Prostate gland (tissue), 2 donors: ENCODE results near the gene APBB3. TPM values are rescaled to one million over a fixed set of nuclear protein-coding genes. Genes with fewer than 3 reads are reported as not detected.
"Not testable (repeated sequence)": the region's sequence is repeated elsewhere in the genome, so short reads cannot be mapped to it uniquely, and the experiment has no call there.

ENCODE experiments used
- DNase-seq: peaks from one replicate; pipeline ENCODE4 v3.0.0-alpha.2; 2019; ENCODE audit warnings: low spot score
- H3K27ac ChIP-seq, 2 donors: fragments of 200-600 bp; sonication (generic); 2 replicates each; pipeline ENCODE4 v1.5.1; 2017 to 2019
- H3K27me3 ChIP-seq: fragments of 200-600 bp; sonication (generic); replicated peaks from 2 replicates; pipeline ENCODE4 v1.5.1; 2019; ENCODE audit not compliant: insufficient read depth
- H3K36me3 ChIP-seq, 2 donors: fragments of 200-600 bp; sonication (generic); 1 replicate in 1 of 2; 2 replicates in 1 of 2; pipeline versions ENCODE4 v1.5.1 to v1.8.1; 2017 to 2019
- H3K4me1 ChIP-seq: fragments of 200-600 bp; sonication (generic); replicated peaks from 2 replicates; pipeline ENCODE4 v1.5.1; 2019
- H3K4me3 ChIP-seq, 2 donors: fragments of 200-600 bp; sonication (generic); 2 replicates each; pipeline ENCODE4 v1.5.1; 2017 to 2019
- H3K9me3 ChIP-seq: fragments of 200-600 bp; sonication (generic); 2 replicates; pipeline ENCODE4 v1.5.1; 2017
- POLR2A ChIP-seq: fragments of 450-650 bp; IDR thresholded peaks from one replicate; pipeline ENCODE4 v1.6.1; 2016; ENCODE audit warnings: antibody characterized with exemption, mild to moderate bottlenecking
- POLR2AphosphoS5 ChIP-seq: sonication (generic); formaldehyde crosslinking; IDR thresholded peaks from one replicate; pipeline ENCODE4 v1.6.1; 2017; ENCODE audit warnings: antibody characterized with exemption
- WGBS: methylation state at CpG from one replicate; pipeline ENCODE4 v1.1.5; 2018; 5-methylcytosine and 5-hydroxymethylcytosine counted together
- intact Hi-C: fragments of 100-400 bp; cut with DNase I; formaldehyde crosslinking; loops from one replicate; pipeline ENCODE4 v1.14.2; 2022
- total RNA-seq, 2 donors: library from RNA; depleted of rRNA; stranded (reverse); fragments of >200 nt; gene quantifications; one replicate each; pipeline ENCODE4 v1.1.0, GENCODE V29; 2016
- TF ChIP-seq, protein P1 (sequence below), 4 experiments: fragments of 200-600 bp in 2 of 4; fragments of 450-650 bp in 2 of 4; sonication (generic) in 2 of 4; IDR thresholded peaks; 1 replicate in 3 of 4; 2 replicates in 1 of 4; pipeline ENCODE4 v1.5.1; 2016 to 2019; ENCODE audit warnings: antibody characterized with exemption in 4 of 4, mild to moderate bottlenecking in 2 of 4, moderate library complexity in 2 of 4

The APBB3 gene
- total RNA-seq, 2 donors from 2014 or later, result 23.7 to 70.7 TPM

GRCh38 chr5:140591747-140592372, 27.5 kb upstream of the APBB3 start:
- WGBS, result 77% methylated on average over 5 of the region's 5 CpGs
- no peak overlapping the region for H3K27ac ChIP-seq
- H3K27me3 ChIP-seq, result no peaks in the 10 kb centered on the region
- no peak overlapping the region for H3K4me3 ChIP-seq
- TF ChIP-seq, protein P1, sequence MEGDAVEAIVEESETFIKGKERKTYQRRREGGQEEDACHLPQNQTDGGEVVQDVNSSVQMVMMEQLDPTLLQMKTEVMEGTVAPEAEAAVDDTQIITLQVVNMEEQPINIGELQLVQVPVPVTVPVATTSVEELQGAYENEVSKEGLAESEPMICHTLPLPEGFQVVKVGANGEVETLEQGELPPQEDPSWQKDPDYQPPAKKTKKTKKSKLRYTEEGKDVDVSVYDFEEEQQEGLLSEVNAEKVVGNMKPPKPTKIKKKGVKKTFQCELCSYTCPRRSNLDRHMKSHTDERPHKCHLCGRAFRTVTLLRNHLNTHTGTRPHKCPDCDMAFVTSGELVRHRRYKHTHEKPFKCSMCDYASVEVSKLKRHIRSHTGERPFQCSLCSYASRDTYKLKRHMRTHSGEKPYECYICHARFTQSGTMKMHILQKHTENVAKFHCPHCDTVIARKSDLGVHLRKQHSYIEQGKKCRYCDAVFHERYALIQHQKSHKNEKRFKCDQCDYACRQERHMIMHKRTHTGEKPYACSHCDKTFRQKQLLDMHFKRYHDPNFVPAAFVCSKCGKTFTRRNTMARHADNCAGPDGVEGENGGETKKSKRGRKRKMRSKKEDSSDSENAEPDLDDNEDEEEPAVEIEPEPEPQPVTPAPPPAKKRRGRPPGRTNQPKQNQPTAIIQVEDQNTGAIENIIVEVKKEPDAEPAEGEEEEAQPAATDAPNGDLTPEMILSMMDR (IDR thresholded peaks at IDR 0.05), result no peak
- TF ChIP-seq POLR2AphosphoS5 (no peak), POLR2A (no peak)
- H3K9me3 ChIP-seq, result no peaks in the 10 kb centered on the region
- intact Hi-C loops, result no loop called here
- DNase-seq, result no peak
- H3K4me1 ChIP-seq, result no peaks in the 10 kb centered on the region
- H3K36me3 ChIP-seq, result no peaks in the 10 kb centered on the region

DNA sequence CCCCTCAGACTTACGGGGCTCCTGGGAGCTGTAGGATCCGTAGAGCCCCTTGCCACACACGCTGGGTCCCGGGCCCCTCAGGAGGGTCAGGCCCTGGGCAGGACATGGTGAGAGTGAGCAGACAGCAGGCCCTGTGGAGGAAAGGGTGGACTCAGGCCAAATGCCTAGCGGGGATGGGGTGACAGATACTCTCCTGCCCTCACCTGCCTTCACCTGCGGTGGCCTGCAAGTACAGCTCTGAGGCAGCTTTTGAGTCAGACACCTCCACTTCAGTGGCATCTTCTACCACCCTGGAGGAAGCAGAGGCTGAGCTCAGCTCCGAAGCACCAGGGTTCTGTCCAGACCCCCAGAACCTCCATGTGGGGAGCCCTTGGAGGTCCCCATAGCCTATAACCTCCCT, 26.5 kb upstream of the APBB3 start:
- Histone ChIP-seq H3K4me3 (no peak overlapping the region), H3K27ac (no peak overlapping the region), H3K36me3 (no peaks in the 10 kb centered on the region), H3K9me3 (no peaks in the 10 kb centered on the region), H3K4me1 (no peaks in the 10 kb centered on the region), H3K27me3 (no peaks in the 10 kb centered on the region)
- DNase-seq, result no peak
- WGBS, result 76% methylated on average over 7 of the region's 7 CpGs
- intact Hi-C loops, result no loop called here
- no peak for TF ChIP-seq POLR2A
- TF ChIP-seq, protein P1 (IDR thresholded peaks at IDR 0.05), result no peak
- TF ChIP-seq POLR2AphosphoS5, result no peak

DNA sequence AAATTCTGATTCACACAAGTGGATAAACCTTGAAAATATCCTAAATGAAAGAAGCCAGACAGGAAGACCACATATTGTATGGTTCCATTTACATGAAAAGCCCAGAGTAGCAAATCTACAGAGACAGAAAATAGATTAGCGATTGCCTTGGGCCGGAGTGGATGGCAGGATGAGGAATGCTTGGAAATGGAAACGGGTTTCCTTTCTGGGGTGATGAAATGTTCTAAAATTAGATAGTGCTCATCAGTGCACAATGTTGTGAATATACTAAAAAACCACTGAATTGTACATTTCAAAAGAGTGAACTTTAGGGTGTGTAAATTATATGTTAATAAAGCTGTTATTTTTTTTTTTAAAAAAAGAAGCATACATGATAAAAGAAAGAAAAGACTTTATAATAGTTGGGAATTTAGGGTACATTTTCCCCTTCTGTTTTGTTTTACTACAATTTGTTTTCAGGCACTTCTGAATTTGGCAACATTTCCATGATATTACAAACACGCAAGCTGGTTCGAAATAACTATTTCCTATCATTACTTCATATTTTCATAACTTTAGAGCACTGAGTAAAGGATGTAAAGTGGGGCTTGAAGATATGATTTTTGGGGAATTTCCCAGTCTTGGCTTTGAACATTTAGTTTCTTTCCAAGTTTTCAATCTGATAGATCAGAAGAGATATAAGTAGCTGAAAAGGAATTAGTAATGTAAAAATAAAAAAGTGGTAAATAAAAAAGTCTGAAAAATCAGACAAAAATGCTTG, 24.1 kb upstream of the APBB3 start:
- WGBS, result 69% methylated on average over 5 of the region's 5 CpGs
- Histone ChIP-seq H3K27ac (no peak overlapping the region), H3K4me3 (no peak overlapping the region), H3K36me3 (no peaks in the 10 kb centered on the region), H3K9me3 (no peaks in the 10 kb centered on the region), H3K4me1 (no peaks in the 10 kb centered on the region), H3K27me3 (no peaks in the 10 kb centered on the region)
- DNase-seq, result no peak
- TF ChIP-seq, protein P1 (IDR thresholded peaks at IDR 0.05), result no peak
- TF ChIP-seq POLR2A (no peak), POLR2AphosphoS5 (no peak)
- intact Hi-C loops, result no loop called here

- intact Hi-C loops, result no loop called here
- WGBS, result 100% methylated on average over 1 of the region's 1 CpG
Measured at GRCh38 chr5:140587495-140587894, 23.1 kb upstream of the APBB3 start.

GRCh38 chr5:140579188-140579747, 14.9 kb upstream of the APBB3 start:
- H3K27me3 ChIP-seq, H3K4me3 ChIP-seq, intact Hi-C loops, H3K4me1 ChIP-seq, H3K27ac ChIP-seq, H3K36me3 ChIP-seq, H3K9me3 ChIP-seq, DNase-seq: not testable (repeated sequence)
- WGBS, result 89% methylated on average over 6 of the region's 6 CpGs

More at GRCh38 chr5:140587495-140587894, 23.1 kb upstream of the APBB3 start:
- H3K36me3 ChIP-seq, result no peaks in the 10 kb centered on the region
- H3K9me3 ChIP-seq, result no peaks in the 10 kb centered on the region
- no peak for DNase-seq
- no peak overlapping the region for H3K27ac ChIP-seq
- H3K4me1 ChIP-seq, result no peaks in the 10 kb centered on the region
- no peaks in the 10 kb centered on the region for H3K27me3 ChIP-seq
- TF ChIP-seq POLR2AphosphoS5, result no peak
- TF ChIP-seq POLR2A, result no peak
- TF ChIP-seq, protein P1 (IDR thresholded peaks at IDR 0.05), result no peak
- no peak overlapping the region for H3K4me3 ChIP-seq
